Measurements from ENCODE around the gene CIC. TPM values are rescaled to one million over a fixed set of nuclear protein-coding genes. Genes with fewer than 3 reads are reported as not detected.

CIC gene
- total RNA-seq, 3 donors from 2014 or later, result 20.2 to 25.6 (median 24.9) TPM

DNA sequence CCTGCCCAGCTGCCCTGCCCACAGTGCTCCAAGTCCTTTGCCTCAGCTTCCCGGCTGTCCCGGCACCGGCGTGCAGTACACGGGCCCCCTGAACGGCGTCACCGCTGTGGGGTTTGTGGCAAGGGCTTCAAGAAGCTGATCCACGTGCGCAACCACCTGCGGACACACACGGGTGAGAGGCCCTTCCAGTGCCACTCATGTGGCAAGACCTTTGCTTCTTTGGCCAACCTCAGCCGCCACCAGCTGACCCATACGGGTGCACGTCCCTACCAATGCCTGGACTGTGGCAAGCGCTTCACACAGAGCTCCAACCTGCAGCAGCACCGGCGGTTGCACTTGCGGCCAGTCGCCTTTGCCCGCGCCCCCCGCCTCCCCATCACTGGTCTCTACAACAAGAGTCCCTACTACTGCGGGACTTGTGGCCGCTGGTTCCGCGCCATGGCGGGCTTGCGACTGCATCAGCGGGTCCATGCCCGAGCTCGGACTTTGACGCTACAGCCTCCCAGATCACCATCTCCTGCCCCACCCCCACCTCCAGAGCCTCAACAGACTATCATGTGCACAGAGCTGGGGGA lies 43.2 kb upstream of the CIC start:
- Histone ChIP-seq H3K27ac (no peak overlapping the region), H3K36me3 (peaks cover 10% of the 10 kb centered on the region), H3K4me1 (peaks cover 0 to 11% of the 10 kb centered on the region in 2 donors), H3K27me3 (no peaks in the 10 kb centered on the region), H3K9me3 (no peaks in the 10 kb centered on the region), H3K4me3 (no peak overlapping the region)
- no peak for TF ChIP-seq POLR2AphosphoS5 (IDR thresholded peaks at IDR 0.05)
- no peak for TF ChIP-seq POLR2A (IDR thresholded peaks at IDR 0.05)
- TF ChIP-seq, protein P1, sequence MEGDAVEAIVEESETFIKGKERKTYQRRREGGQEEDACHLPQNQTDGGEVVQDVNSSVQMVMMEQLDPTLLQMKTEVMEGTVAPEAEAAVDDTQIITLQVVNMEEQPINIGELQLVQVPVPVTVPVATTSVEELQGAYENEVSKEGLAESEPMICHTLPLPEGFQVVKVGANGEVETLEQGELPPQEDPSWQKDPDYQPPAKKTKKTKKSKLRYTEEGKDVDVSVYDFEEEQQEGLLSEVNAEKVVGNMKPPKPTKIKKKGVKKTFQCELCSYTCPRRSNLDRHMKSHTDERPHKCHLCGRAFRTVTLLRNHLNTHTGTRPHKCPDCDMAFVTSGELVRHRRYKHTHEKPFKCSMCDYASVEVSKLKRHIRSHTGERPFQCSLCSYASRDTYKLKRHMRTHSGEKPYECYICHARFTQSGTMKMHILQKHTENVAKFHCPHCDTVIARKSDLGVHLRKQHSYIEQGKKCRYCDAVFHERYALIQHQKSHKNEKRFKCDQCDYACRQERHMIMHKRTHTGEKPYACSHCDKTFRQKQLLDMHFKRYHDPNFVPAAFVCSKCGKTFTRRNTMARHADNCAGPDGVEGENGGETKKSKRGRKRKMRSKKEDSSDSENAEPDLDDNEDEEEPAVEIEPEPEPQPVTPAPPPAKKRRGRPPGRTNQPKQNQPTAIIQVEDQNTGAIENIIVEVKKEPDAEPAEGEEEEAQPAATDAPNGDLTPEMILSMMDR (IDR thresholded peaks at IDR 0.05), result no peak
- no peak for DNase-seq (ENCODE audit: low spot score in 2 of 2)
- intact Hi-C loops (cut with DNase I; ENCODE audit: low total_unique reads), result no loop called here

DNA sequence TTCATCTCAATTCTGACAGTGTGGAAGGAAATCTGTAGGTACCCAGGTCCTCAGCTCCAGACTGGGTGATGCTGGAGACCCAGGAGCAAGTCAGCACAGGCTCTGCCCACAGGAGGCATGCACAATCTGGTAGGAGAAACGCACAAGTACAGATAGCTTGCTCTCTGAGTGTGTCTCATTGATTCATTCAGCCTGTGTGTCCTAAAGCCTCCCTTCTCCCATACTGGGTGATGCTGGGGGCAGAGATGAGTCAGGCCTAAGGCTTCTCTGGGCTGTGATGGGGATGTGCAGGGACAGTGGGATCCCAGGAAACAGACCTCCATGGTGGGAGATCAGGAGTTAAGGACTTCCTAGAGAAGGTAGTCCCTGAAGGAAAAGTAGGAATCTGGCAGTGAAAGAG lies 42.2 kb upstream of the CIC start:
- TF ChIP-seq, protein P1 (IDR thresholded peaks at IDR 0.05), result no peak
- TF ChIP-seq POLR2A (IDR thresholded peaks at IDR 0.05) (no peak), POLR2AphosphoS5 (IDR thresholded peaks at IDR 0.05) (no peak)
- Histone ChIP-seq H3K36me3 (peaks cover 10% of the 10 kb centered on the region), H3K4me3 (no peak overlapping the region), H3K27me3 (no peaks in the 10 kb centered on the region), H3K9me3 (no peaks in the 10 kb centered on the region), H3K27ac (no peak overlapping the region), H3K4me1 (no peaks in the 10 kb centered on the region)
- intact Hi-C loops (cut with DNase I; ENCODE audit: low total_unique reads), result no loop called here
- no peak for DNase-seq (ENCODE audit: low spot score in 2 of 2)

DNA sequence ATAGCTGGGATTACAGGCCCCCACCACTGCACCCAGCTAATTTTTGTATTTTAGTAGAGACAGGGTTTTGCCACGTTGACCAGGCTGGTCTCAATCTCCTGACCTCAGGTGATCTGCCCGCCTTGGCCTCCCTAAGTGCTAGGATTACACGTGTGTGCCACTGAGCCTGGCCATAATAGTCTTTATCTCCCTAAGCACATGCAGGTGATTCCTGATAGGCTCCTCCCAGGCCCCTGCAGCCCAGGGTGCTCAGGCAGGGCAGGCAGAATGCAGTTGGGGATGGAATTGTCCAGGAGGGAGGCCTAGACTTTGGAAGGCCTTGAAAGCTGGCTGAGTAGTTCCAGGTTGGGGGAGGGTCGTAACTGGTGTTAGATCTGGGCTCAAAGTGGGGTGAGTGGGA lies 40.4 kb upstream of the CIC start:
- no peaks in the 10 kb centered on the region for H3K4me1 ChIP-seq
- intact Hi-C loops (cut with DNase I; ENCODE audit: low total_unique reads), result no loop called here
- TF ChIP-seq POLR2AphosphoS5 (IDR thresholded peaks at IDR 0.05) (no peak), POLR2A (IDR thresholded peaks at IDR 0.05) (no peak)
- TF ChIP-seq, protein P1 (IDR thresholded peaks at IDR 0.05), result no peak
- H3K36me3 ChIP-seq, result peaks cover 10% of the 10 kb centered on the region
- H3K27ac ChIP-seq, result no peak overlapping the region
- H3K9me3 ChIP-seq, result no peaks in the 10 kb centered on the region
- no peaks in the 10 kb centered on the region for H3K27me3 ChIP-seq
- H3K4me3 ChIP-seq, result no peak overlapping the region
- no peak for DNase-seq (ENCODE audit: low spot score in 2 of 2)

DNA sequence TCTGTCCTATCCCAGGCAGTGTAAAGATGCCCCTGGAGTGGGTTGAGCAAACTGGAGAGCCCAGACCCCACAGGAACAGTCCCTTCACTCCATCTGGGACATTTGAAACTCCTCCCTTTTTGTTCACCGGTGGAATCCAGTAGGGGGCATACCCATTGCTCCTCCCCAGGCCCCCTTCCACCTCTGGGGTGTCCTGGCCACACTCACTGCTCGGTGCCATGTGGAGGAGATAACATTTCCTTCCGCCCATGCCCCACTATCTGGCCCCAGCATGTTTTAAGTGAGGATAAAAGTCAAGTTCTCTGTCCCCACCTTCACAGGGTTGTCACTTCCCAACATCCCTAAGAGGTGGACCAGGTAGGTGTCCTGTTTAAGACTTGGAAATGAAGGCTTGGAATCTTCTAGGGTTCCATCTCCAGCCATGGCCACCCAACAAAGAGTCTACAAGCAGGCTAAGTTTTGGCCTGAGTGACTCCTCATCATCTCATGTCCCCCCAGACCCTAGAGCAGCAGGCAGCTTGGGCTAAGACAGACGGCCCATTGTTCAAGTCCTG lies 39.7 kb upstream of the CIC start:
- Histone ChIP-seq H3K27me3 (no peaks in the 10 kb centered on the region), H3K9me3 (no peaks in the 10 kb centered on the region), H3K36me3 (peaks cover 9% of the 10 kb centered on the region), H3K4me1 (no peaks in the 10 kb centered on the region), H3K4me3 (no peak overlapping the region), H3K27ac (peak overlapping the region in 1 of 2 donors; percentile 38)
- intact Hi-C loops (cut with DNase I; ENCODE audit: low total_unique reads), result no loop called here
- DNase-seq (ENCODE audit: low spot score in 2 of 2), result no peak
- TF ChIP-seq POLR2AphosphoS5 (IDR thresholded peaks at IDR 0.05), result no peak
- TF ChIP-seq, protein P1 (IDR thresholded peaks at IDR 0.05), result no peak
- no peak for TF ChIP-seq POLR2A (IDR thresholded peaks at IDR 0.05)

DNA sequence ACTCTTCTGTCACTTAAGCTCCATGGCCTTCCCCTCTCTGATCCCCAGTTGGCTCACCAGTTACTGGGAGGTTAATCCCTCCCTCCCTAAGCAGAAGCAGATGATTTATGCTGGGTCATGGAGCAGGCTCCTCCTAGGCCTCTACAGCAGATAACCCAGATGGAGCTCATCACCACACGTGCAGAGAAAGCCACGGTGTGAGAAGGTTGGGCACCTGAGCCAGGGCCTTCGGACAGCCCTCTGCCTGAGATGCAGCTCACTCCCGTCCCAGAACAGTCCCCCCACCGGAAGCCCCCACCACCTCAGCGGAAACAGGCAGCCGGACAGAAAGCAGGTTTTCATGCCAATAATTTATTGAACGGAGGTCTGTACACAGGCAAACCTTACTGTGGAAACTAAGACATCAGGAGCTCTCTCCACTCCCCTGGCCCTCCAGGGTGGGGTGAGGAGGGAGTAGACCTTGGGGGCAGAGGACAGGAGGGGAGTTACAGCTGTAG lies 39.1 kb upstream of the CIC start:
- Histone ChIP-seq H3K36me3 (peaks cover 4% of the 10 kb centered on the region), H3K4me3 (no peak overlapping the region), H3K27me3 (no peaks in the 10 kb centered on the region), H3K4me1 (no peaks in the 10 kb centered on the region), H3K27ac (peak overlapping the region in 1 of 2 donors; percentile 38), H3K9me3 (no peaks in the 10 kb centered on the region)
- intact Hi-C loops (cut with DNase I; ENCODE audit: low total_unique reads), result no loop called here
- TF ChIP-seq, protein P1 (IDR thresholded peaks at IDR 0.05), result no peak
- TF ChIP-seq POLR2A (IDR thresholded peaks at IDR 0.05) (no peak), POLR2AphosphoS5 (IDR thresholded peaks at IDR 0.05) (no peak)
- no peak for DNase-seq (ENCODE audit: low spot score in 2 of 2)
